ENCODE measurements around the gene SLC1A2. TPM values are rescaled to one million over a fixed set of nuclear protein-coding genes. Genes with fewer than 3 reads are reported as not detected.

Gene SLC1A2
- total RNA-seq, 1 experiment from 2014 or later = 0.50 TPM

DNA sequence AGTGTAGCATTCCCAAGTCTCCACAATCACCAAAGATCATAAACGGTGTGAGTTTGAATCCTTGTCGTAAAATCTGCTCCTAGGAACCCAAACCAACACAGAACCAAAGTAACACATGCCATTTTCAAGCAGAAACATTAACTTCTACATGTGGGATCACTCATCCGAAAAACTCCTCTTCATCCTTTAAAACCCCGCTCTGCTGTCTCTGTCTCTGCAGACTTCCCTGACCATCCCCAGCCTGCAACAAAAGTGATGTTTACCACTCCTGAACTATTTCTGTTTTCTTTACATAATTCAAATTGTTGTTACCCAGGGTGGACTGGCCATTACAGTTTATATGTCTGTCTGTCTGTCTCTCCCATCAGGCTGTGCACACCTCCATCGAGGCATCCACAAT lies 54.0 kb downstream of the SLC1A2 start (continued):
- TF ChIP-seq, protein P1, sequence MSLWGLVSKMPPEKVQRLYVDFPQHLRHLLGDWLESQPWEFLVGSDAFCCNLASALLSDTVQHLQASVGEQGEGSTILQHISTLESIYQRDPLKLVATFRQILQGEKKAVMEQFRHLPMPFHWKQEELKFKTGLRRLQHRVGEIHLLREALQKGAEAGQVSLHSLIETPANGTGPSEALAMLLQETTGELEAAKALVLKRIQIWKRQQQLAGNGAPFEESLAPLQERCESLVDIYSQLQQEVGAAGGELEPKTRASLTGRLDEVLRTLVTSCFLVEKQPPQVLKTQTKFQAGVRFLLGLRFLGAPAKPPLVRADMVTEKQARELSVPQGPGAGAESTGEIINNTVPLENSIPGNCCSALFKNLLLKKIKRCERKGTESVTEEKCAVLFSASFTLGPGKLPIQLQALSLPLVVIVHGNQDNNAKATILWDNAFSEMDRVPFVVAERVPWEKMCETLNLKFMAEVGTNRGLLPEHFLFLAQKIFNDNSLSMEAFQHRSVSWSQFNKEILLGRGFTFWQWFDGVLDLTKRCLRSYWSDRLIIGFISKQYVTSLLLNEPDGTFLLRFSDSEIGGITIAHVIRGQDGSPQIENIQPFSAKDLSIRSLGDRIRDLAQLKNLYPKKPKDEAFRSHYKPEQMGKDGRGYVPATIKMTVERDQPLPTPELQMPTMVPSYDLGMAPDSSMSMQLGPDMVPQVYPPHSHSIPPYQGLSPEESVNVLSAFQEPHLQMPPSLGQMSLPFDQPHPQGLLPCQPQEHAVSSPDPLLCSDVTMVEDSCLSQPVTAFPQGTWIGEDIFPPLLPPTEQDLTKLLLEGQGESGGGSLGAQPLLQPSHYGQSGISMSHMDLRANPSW (CRISPR knock-in tag; conservative IDR thresholded peaks at IDR 0.05; ENCODE audit: low read depth) = no peak
- TF ChIP-seq ZMAT4 (CRISPR knock-in tag; IDR thresholded peaks at IDR 0.05) = no peak
- TF ChIP-seq TEAD1 (CRISPR knock-in tag; IDR thresholded peaks at IDR 0.05) = no peak
- TF ChIP-seq, protein P2, sequence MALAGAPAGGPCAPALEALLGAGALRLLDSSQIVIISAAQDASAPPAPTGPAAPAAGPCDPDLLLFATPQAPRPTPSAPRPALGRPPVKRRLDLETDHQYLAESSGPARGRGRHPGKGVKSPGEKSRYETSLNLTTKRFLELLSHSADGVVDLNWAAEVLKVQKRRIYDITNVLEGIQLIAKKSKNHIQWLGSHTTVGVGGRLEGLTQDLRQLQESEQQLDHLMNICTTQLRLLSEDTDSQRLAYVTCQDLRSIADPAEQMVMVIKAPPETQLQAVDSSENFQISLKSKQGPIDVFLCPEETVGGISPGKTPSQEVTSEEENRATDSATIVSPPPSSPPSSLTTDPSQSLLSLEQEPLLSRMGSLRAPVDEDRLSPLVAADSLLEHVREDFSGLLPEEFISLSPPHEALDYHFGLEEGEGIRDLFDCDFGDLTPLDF (CRISPR knock-in tag; IDR thresholded peaks at IDR 0.05) = no peak

DNA sequence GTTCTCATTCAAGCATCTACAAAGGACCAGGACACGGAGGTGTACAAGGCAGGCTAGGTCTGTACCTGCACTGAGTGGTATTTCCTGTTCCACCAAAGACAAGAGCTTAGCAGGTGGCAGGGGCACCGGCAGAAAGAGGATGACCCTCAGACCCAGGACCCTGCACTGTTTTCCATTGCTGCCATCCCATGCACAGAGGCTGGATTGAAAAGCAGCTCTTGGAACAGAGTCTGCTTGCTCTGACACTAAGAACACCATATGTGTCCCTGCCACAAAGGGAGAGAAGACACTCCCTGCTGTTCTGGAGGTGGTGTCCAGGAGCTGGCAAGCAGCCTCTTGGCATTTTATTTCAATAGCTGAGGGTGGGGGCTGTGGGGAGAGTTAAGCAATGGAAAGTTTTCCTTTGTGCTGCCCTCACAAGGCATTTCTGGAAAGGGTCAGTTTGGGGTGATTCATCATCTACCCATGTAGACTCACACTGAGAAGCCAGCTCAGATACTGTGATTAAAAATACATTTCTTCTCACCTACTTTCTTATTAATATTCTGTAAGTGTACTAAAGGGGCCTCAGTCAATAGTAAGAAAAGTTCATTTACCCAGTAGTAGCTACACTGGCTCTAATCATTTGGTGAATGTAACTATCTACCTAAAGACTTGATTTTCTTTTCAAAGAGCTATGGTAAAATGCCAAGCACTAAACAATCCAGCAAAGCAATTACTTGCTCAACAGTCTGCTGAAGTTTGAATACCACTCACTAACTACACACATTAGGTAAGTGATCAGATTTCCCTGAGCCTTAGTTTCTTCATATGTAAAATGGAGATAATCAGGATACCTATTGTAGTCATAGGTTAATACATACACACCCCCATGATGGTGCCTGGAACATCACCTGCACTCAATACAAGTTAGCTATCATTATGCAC lies 55.2 kb downstream of the SLC1A2 start:
- no peak for DNase-seq (ENCODE audit: low spot score)
- CTCF ChIA-PET = interaction anchor here (0.9 to 1.8 kb wide), 2 partner anchors 127 to 553 kb away, joined by 3 to 4 read pairs; no protein-coding TSS in a partner anchor
- H3K4me3 Mint-ChIP-seq = no peak overlapping the region
- TF ChIP-seq MYBL2 (CRISPR knock-in tag; IDR thresholded peaks at IDR 0.05) = no peak
- TF ChIP-seq, protein P3, sequence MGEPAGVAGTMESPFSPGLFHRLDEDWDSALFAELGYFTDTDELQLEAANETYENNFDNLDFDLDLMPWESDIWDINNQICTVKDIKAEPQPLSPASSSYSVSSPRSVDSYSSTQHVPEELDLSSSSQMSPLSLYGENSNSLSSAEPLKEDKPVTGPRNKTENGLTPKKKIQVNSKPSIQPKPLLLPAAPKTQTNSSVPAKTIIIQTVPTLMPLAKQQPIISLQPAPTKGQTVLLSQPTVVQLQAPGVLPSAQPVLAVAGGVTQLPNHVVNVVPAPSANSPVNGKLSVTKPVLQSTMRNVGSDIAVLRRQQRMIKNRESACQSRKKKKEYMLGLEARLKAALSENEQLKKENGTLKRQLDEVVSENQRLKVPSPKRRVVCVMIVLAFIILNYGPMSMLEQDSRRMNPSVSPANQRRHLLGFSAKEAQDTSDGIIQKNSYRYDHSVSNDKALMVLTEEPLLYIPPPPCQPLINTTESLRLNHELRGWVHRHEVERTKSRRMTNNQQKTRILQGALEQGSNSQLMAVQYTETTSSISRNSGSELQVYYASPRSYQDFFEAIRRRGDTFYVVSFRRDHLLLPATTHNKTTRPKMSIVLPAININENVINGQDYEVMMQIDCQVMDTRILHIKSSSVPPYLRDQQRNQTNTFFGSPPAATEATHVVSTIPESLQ (CRISPR knock-in tag; IDR thresholded peaks at IDR 0.05) = no peak
- no peak for TF ChIP-seq ZNF423 (CRISPR knock-in tag; IDR thresholded peaks at IDR 0.05)
- TF ChIP-seq ZNF512 (CRISPR knock-in tag; IDR thresholded peaks at IDR 0.05; ENCODE audit: borderline replicate concordance) = no peak
- no peak for TF ChIP-seq AFF4 (CRISPR knock-in tag; IDR thresholded peaks at IDR 0.05; ENCODE audit: borderline replicate concordance)
- TF ChIP-seq ZNF671 (CRISPR knock-in tag; IDR thresholded peaks at IDR 0.05) = no peak
- TF ChIP-seq ZNF121 (CRISPR knock-in tag; IDR thresholded peaks at IDR 0.05) = no peak
- no peak for TF ChIP-seq SMAD3 (CRISPR knock-in tag; IDR thresholded peaks at IDR 0.05; ENCODE audit: borderline replicate concordance)
- no peak for TF ChIP-seq ZNF219 (CRISPR knock-in tag; IDR thresholded peaks at IDR 0.05; ENCODE audit: borderline replicate concordance)
- 0 out of 2 replicates have a peak, but pooled peaks cover 2% of the 10 kb centered on the region for H3K36me3 Mint-ChIP-seq
- no peak overlapping the region for H3K27ac Mint-ChIP-seq
- POLR2A ChIA-PET = interaction anchor here (0.6 kb wide), 1 partner anchor 9 kb away, joined by 3 read pairs; no protein-coding TSS in a partner anchor
- H3K4me1 Mint-ChIP-seq = 0 out of 2 replicates have a peak, but pooled peaks cover 7% of the 10 kb centered on the region
- H3K27me3 Mint-ChIP-seq (ENCODE audit: low read depth) = peaks cover 18% of the 10 kb centered on the region
- H3K9me3 Mint-ChIP-seq = peaks cover 14% of the 10 kb centered on the region
- ATAC-seq = no peak
